Hindlimb muscle (tissue), 1 donor: ENCODE data around the gene GPR158. TPM values are rescaled to one million over a fixed set of nuclear protein-coding genes. Genes with fewer than 3 reads are reported as not detected.

Experiments used
- DNase-seq: peaks from one replicate; pipeline ENCODE4 v3.0.0-alpha.2; 2013
- polyA plus RNA-seq: library from polyadenylated mRNA; unstranded; fragments of 120-200 nt; gene quantifications from one replicate; pipeline ENCODE4 v1.2.1, GENCODE V29; 2013; ENCODE audit not compliant: insufficient read length

The GPR158 gene
- polyA plus RNA-seq, 1 donor: not detected

DNA sequence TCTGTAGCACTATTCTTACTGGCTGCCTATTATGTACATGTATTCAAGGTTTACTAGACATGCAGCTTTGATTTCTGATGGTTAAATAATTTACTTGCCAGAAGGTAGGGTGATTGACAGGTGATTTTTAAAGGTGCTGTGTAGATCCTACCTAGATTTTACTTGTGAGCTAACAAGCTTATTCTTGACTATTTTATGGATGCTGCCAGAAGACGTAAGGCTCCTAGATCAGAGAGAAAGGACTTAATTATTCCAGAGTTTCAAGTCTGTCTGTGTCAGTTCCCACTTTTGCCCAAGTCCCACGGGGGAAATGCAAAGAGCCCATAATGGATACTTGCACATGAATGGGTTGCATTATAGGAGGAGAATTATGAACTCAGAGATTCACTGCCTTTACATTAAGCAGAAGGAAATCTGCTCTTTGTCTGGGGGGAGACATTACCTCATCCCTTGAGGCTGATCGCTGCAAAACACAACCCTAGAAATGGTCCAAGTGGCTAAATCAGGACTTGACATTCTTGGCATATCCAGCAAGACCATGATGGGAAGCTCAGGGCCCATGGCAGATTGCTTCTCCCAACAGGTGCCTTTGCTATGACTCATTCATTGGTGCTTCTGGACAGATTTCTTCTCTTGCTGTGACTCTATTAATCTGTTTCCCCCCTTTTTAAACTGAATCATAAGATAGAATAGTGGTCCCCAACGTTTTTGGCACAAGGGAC, 32.1 kb downstream of the GPR158 start:
- DNase-seq: no peak

DNA sequence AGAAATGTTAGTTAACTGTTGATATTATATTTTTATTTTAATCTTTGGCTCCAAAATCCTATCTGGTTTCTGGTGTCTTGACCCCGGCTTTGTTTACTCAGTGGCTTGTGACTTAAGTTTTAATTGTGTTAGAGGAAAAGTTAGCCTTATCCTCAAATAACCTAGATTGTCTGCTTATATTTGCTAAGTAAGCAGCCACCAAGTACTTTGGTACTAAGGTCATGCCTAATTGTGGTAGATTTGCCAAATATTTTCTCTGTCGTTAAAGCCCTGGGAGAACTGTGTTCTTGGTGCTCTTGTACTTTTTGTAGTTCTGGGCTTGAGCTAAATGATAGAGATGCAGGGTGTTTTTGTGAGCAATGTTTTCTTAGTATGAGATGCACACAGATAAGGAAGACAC, 34.8 kb downstream of the GPR158 start:
- DNase-seq: no peak

DNA sequence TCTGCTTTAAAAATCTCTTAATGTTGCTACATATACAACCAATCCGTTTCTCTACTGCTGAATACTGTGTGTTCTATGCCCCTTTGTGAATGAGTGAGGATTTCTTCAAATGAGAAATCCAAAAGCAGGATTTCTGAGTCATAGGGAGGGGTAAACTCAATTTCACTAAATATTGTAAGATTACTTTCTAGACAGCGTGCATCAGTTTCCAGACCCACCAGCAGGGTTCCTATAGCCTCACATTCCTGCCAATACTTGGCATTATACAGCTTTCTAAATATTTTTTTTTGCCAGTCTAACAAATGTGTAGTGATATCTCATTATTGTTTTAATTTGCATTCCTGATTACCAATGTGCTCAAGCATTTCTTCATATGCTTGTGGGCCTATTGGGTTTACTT, 35.5 kb downstream of the GPR158 start:
- no peak for DNase-seq

DNA sequence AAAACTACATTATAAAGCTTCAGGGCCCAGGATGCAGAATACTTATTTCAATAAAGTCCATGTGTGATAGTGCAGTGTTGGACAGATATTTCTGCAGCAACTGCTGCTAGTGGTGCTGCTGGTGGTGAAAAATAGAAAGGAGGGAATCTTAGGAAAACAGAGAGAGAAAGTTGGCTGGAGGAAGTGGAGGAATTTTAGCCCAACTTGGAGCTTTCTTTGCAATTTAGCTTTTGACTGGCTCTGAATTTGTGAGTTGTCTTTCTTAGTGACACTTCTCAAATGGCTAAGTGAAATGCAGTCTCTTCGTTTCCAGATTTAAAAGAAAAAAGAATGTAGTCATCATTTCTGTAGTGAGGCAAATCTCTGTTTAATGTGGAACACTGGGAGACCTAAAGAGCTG, 45.4 kb downstream of the GPR158 start:
- no peak for DNase-seq

DNA sequence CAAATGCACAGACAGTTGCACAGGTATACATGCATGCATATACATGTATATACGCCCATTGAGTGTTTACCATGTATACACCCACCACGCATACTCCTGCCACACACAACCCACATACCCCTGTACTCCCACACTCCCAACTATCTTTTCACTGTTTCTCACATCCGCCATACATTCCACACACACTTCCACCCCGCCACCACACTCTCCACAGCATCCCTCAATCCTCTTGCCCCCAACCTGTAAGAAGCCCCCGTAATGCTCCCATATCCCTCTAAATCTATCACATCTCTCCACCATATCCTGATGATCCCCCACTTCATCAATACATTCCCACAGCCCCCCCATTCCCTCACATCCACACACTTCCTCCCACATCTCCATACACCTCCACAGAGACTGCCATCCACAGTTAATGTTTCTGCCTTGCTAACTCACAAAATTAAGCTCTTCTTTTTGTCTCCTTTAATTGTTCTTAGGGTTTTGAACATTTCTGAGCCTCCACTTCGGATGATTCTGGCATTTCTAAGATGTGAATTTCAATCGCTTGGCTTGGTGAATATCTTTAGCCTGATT, 47.4 kb downstream of the GPR158 start:
- no peak for DNase-seq

DNA sequence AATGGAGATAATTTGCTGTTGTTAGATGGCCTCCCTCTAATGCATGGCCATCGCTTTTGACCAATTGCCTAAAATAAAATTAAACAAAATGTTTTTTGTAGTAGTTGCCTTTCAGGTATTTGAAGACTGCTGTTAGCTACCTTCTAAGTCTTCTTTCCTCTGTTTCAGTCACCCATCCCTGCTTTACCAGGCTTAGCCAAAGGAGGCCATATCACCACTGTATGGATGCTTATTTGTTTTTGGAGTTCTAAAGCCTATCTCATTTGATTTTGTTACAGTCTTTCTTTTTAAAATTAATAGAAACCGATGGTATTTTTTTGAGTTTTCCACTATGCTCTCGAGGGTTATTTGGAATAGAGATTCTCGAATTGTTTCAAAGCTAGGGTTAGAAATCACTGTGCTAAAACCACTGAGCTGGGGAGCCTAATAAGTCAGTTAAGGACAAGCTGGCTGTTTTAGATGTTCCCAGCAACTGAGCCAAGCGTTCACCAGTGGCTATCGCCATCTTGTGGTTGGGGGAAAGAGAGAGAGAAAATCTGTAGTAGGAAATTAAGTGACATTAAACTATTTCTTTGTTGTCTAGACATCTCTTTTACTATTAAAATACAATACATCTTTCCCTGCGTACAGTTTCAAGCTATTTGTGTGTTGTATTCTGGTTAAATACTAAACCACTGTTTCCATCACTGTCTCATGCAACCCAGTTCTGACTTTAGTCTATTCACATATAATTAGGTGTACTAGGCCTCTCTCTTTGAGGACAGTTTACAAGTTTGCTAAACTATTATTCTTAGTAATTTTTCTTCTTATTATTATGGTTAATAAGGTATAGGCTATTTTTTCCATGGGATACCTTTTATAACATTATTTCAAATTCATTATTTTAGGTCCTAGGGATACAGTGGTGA, 52.2 kb downstream of the GPR158 start:
- no peak for DNase-seq

DNA sequence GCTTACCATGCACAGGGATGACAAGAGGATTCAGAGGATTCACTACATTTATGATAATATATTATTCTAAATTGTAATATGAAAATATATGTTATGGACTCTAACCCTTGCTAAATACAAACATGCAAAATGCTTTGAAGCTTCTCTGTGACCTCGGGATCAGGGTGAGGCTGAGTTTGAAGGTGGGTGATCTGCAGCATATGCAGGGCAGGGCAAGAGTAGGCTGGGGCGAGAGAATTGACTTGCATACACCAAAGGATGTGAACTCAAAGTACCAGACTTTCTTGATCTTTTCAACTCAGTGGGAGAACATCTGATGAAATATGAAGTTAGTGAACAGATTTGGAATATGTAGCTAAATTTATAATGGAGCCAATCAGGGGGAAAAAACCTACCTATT, 57.0 kb downstream of the GPR158 start:
- no peak for DNase-seq

DNA sequence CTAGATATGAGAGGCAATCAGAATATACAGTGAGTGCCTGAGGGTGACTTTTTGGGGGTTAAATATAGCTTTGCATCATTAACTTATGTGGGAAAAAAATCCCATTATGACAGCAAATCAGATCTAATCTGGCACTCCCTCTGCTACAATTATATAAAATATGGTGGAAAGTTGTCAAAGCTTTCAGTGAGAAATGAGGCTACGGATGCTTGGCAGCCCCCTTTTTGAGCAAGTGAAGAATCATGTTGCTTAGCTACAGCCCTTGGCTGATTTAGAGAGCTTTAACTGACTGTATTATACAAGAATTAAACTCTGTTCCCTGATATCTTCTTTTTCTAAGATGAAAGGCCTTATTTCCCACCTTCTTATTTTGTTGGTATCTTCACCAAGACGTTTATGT, 57.4 kb downstream of the GPR158 start:
- DNase-seq: no peak

DNA sequence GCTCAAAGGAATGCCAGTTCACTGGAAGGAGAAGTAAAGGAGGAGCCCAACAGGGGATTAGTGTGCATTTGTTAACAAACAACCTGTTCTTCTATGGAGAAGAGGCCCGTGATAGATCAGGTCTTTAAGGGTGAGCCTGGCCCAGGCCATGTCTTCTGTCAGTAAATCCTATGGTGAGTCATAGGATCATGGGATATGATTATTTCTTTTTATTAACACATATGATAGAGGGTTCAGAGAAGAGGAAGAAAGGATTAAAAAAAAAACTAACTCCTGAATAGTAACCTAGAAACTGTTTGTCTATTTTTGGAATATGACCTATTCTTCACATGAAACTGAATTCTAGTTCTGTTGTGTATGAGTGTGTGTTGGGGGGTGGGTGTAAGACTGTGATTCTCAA, 70.4 kb downstream of the GPR158 start:
- DNase-seq: no peak

DNA sequence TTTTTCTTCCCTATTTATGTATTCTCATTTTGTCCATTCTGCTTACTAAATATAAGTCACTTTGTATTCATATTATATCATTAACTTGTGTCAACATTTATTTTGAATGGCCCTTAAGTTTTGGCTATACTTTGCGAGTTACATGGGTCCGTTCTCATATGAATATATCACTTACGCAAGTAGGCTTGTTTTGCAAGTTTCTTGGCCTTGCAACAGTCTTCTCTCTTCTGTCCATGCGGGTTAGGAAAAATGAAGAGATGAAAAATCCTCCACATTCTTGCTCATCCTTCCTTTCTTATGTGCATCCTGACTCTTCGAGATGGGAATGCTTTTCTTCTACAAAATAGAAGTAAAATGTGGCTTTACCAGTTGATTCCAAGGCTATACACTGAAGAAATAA, 82.8 kb downstream of the GPR158 start:
- DNase-seq: no peak

DNA sequence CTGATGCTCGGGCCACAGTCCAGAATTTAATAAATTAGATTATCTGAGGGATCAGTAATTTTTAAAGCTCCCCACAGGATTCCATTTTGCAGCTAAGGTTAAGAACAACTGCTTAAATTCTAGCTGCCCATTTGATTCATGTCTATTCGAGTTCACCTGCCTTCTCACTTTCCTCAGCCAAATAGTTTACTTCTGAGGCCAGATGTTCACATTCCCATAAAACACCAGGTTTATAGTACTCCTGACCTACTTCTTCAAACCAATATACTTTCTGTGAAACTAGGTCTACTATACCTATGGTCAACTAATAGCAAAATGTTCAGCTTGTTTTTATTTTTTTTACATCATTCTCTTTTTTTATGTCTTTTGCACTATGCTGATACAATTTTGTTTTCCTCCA, 86.3 kb downstream of the GPR158 start:
- no peak for DNase-seq

DNA sequence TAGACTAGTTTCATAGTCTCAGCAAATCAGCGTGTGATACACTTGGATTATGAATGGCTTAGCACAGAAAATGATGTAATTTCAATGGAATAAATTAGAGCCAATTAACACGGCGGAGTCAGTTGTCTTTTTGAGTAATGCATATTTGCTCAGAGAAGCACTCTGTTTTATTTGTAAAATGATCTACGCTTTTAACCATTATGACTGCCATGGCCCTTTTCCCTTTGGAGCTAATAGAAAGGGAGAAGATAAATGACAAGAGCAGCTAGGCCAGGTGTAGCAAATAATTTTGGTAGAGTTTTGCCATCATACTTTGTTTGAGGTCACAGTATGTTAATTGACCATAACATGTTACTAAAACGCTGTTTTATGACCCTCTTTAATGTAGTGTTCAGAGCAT, 86.8 kb downstream of the GPR158 start:
- no peak for DNase-seq

DNA sequence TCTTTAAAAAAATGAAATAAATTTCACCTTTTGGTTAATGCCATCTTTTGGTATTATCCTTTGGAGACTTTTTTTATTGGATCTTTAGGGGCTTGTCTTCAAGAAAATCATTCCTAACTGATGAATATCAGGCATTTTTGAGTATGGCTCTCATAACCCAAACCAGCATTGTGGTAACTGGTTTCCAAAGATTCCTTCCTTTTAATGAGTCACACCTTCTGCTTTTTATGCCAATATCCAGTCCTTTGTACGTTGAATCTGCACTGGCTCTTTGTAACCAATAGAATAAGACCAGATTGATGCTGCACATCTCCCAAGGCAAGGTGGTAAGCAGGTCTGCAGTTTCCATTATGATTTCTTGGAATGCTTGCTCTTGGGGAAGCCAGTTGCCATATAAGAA, 89.1 kb downstream of the GPR158 start:
- no peak for DNase-seq

DNA sequence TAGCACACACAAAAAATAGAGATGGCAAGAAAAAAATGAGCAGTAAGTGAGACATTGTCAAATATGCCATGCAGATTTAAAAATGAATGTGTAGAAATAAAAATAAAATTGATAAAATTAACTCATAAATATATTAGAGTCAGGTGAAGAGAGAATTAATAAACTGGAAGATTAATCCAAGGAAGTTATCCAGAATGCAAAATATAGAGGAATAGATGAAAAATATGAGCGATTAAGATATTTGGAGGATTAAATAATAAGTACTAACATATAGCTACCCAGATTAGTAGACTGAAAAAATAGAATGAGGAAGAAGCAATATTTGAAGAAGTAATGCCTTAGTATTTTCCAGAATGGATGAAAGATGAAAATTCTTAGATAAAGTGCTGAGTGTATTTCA, 103.4 kb downstream of the GPR158 start:
- no peak for DNase-seq

DNA sequence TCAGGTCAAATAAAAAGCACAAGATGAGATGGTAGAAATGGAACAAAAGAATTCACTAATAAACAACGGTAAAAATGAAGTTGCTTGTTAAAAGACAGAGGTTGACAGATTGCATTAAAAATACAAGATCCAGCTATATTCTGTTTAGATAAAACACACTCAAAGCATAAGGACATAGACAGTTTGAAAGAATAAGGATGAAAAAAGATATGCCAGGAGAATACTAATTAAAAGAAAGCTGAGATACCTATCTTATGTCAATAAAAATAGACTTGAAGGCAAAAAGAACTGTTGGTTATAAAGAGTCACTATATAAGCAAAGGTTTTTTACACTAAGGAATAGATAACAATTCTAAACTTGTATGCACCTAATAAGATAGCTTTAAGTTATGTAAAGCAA, 105.3 kb downstream of the GPR158 start:
- no peak for DNase-seq

DNA sequence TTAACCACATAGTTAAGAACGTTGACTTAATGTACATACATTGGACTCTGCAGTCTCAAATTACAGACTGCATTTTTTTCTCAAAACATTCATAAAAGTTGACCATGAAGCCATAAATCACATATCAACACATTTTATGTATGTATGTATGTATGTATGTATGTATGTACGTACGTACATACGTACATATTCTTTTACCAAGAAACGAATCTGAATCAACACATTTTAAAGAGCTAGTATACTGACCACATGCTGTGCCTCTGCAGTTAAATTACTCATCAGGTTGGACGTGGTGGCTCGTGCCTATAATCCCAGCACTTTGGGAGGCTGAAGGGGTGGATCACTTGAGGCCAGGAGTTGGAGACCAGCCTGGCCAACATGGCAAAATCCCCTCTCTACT, 105.8 kb downstream of the GPR158 start:
- DNase-seq: no peak

DNA sequence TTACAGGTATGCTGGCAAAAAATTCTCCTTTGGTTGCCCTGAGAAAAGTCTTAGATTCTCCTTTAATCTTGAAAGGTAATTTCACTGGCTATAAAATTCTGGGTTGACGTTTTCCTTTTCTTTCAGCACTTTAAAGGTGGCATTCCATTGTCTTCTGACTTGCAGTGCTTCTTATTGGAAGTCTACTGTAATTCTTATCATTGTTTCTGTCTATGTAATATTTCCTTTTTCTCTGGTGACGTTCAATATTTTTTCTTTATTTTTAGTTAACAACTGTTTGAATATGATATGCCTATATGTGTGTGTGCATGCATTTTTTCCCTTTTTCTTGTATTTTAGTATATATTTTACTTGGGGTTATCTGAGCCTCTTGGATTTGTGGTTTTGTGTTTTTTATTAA, 111.0 kb downstream of the GPR158 start:
- DNase-seq: no peak

DNA sequence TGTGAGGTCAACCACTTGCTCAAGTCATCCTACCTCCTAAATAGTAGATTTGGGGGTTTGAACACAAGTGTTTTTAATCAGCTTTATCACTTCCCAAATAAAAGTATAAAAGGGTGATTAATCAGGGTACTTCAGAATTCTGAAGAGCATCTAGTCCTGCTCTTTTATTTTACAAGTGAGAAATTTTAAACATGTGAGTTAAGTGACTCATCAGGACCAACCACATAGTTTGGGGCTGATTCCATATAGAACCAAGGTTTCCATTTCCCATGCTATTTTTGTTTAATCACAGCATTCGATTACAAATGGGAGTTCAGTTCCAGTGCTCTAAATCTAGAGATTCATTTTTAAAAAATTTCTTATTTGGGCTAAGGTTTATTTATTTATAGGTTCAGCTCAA, 113.4 kb downstream of the GPR158 start:
- DNase-seq: no peak

DNA sequence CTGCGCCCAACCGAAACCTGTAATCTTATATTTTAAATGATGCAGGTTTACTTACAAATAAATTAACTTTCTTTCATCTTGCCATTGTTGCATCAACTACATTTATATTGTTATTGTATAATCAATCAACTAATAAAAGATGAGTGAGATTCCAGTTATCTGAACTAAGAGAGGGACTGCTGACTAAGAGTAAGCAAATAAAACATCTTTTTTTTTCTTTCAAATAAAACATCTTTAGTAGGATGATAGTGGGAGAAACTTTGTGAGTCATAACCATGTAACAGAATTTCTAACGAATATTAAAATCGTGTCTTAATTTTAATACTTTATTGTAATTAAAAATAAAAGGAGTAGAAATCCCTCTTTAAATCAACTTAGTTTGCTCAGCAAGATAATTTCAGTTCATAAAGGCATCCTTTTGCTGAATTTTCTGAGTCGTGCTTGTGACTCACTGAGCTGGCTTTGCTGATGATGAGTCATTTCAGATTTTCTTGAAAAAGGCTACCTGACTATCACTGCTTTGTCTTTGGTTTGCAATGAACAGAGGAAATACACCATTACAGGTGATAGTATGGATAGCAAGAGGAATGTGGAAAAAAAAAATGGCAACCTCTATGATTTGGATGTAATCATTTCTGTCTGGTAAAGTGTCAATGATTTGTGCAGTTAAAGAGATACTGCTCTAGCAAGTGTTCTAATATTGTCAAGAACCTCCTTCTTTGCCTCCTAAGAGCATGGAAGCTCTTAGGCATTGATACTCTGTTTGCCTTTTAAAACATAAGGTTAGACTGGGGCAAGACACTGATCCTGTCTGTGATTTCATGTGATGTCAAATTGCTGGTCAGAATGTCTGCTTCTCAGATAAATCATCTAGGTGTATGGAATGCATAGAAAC, 119.5 kb downstream of the GPR158 start:
- no peak for DNase-seq

DNA sequence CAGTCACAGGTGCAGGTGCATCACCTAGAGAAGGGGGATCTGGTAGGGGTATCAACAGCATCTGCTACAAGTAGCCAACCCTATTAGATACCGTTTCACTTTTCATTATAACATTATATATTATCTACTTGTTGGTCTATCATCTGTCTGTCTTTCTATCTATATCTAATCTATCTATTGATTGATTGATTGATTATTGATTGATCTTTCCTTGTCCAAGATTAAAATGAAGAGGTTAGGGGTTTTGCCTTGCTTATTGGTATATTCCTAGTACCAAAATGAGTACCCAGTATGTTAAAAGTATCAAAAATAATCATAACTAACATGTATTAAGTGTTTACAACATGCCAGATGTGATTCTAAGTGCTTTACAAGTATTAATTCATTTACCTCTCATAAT, 121.5 kb downstream of the GPR158 start:
- no peak for DNase-seq

DNA sequence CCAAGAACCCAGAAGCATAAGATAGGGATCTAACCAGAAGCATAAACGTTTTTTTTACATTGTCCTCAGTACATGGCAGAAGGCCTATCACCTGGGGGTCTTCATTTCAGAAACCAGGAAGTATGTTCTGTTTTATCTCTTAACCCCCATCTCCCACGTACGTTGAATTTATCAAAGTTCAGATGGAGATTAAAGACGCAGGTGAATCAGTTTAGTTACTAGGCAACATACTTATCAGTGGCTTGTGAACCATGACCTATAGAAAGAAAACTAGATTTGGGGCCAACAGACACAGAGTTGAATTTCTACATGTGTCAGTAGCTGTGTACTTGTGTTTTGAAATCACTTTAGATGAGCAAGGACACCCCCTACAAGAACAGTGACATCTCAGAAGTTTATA, 122.7 kb downstream of the GPR158 start:
- no peak for DNase-seq

DNA sequence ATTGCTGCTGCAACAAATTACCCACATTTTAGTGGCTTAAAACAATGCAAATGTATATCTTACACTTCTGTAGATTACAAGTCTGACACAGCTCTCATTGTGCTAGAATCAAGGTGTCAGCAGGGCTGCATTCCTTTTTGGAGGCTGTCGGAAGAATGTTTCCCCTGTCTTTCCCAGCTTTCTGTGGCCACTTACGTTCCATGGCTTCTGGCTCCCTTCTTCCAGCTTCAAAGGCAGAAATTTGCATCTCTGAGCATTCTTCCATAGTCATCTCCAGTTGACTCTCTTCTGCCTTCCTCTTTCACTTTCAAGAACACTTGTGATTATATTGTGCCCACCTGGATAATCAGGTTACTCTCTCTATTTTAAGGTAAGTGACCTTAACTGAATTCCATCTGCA, 125.3 kb downstream of the GPR158 start:
- DNase-seq: no peak

DNA sequence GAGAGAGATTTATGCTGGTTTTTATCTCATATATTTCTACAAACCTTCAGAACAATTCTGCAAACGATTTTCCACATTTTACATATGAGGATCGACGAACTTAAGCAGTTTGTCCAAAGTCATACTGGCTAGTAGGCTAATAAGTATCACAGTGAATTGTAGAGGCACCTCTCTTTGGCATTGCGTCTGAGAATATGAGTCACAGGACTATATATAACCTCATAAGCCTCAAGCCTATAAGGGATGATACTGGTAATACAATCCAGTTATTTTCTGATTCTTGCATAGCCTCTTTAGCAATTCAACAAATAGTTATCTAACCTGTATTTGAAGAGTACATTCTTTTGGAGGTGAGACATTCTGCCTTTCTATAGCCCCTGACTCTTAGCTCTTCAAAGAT, 129.8 kb downstream of the GPR158 start:
- DNase-seq: no peak
